HG03039 (cell line): ENCODE results near the gene DNASE1L1.

ENCODE experiments used
- ATAC-seq: cut with Tn5 transposase; IDR thresholded peaks from one replicate; pipeline ENCODE4 v1.9.1; 2021; ENCODE audit warnings: mild to moderate bottlenecking, moderate library complexity; ENCODE audit not compliant: unreplicated experiment

Gene DNASE1L1

DNA sequence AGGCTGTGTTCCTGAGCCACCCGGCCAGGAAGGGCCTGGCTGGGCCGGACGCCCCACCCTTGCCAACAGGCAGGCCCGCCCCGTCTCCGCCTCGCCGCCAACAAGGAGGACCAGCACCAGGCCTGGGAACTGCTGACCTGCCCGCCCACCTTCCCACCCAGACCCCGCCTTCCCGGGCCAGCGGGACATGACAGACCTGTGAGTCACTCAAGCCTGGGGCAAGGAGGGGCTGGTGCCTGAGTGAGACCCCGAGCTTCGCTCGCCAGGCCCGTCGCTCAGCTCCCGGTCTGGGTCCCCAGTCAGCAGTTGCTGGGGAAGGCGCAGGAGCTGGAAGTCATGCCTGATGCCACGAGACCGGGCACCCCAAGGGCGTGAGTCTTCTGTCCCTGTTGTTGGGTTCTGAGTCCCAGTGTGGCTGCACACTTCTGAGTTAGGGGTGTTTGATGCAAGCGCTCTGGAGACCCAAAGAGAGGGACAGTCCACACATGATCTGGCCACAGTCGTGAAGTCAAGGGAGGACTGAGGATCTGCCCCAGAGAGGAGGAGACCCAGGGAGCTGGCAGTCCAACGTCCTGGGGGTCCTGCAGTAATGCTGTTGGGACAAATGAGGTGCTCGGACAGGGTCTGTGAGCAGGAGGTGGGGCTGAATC lies at the start of gene DNASE1L1:
Gene DNASE1L1 (minus strand): TSS at position 33 of the 650 bp plus-strand sequence. CDS start 3,686 bp downstream, outside the sequence.
- no peak for ATAC-seq

GRCh38 chrX:154458116-154458953 lies 49.3 kb upstream of the DNASE1L1 start, which contains the start of gene PLXNA3:
TSS of gene PLXNA3 (plus strand) at chrX:154458281. CDS start at chrX:154460184, 1,903 bp downstream.
- ATAC-seq: no peak

- no peak for ATAC-seq
Measured at GRCh38 chrX:154457491-154458115, 48.5 kb upstream of the DNASE1L1 start.

DNA sequence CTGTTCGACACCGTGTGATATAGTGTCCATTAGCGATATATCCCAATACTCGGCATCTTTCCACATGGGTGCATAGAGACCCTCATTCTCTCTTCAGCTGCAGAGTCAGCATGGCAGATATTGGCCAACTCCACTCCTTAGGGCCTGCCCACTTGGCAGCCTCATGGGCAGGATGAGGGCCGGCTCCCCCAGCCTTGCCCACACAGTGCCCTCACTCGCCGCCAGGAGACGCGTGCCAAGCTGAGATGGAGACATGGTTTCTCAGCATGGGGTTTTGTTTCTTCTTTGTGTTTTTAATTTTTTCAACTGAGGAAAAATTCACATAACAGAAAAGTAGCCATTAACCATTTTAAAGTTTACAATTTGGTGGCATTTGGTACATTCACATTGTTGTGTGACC lies 43.8 kb upstream of the DNASE1L1 start:
- no peak for ATAC-seq

- ATAC-seq: no peak
Measured at GRCh38 chrX:154450312-154450711, 41.3 kb upstream of the DNASE1L1 start.

GRCh38 chrX:154449618-154450017 lies 40.6 kb upstream of the DNASE1L1 start:
- no peak for ATAC-seq

DNA sequence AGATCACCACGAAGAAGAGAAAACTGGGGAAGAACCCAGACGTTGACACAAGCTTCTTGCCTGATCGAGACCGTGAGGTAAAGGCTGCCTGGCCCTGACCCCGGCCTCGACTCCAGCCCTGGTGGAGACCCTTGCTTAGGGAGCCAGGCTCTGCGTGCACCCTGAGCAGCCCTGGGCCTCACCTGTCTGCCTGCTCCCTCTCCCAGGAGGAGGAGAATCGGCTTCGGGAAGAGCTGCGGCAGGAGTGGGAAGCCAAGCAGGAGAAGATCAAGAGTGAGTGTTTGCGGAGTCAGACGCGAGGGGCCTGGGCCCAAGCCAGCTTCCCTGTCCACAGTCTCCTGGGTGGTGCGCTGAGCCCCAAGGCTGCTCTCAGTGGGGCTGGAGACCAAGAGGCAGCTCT lies 39.4 kb upstream of the DNASE1L1 start:
- ATAC-seq: no peak

DNA sequence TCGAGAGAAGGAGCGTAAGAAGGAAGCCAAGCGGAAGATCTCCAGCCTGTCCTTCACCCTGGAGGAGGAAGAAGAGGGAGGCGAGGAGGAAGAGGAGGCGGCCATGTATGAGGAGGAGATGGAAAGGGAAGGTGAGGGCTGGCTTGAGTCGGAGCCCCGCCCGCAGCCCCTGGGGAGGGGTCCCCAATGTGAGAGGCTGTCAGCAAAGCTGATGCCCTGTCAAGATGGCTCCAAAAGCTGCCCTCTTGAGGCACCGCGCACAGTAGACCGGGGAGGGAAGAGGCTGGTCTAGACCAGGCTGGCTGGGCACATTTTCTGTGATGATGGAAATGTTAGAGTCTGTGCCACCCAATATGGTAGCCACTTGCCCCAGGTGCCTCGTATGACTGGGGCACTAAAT lies 37.4 kb upstream of the DNASE1L1 start:
- no peak for ATAC-seq

DNA sequence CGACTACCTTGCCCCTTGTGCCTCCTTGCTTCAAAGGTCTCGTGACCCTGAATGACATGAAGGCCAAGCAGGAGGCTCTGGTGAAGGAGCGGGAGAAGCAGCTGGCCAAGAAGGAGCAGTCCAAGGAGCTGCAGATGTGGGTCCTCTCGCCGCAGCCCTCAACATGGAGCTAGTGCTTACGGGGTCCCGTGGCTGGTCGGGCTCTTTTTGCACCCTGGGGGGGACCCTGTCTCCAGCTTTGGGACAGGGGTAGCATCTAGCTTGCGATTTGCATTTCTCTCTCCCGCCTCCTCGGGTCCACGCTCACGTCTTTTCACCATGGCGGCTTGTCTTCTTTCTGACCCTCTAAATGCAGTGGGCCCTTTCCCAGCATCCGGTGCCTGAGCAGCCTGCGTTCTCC lies 36.7 kb upstream of the DNASE1L1 start:
- no peak for ATAC-seq

DNA sequence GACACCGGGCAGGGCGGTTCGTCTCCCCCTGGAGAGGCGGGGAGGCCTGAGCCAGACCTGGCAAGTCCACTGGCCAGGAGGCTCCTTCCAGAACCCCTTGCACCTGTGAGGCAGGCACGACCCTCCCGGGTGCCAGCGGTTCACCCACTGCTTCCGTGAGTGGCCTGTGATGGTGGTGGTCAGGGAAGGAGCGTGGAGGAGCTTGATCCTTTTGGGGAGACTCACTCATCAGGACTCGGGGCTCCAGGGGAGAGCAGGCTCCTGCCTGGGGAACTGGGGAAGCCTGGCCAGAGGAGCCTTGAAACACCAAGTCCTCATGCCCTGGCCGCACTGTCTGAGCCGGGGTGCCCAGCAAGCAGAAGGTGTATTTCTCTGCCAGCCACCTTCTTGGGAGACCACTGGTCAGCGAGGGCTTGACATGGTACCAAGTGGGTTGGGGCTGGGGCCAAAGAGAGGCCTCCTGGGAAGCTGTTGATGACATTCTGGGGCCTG lies 35.7 kb upstream of the DNASE1L1 start:
- no peak for ATAC-seq

DNA sequence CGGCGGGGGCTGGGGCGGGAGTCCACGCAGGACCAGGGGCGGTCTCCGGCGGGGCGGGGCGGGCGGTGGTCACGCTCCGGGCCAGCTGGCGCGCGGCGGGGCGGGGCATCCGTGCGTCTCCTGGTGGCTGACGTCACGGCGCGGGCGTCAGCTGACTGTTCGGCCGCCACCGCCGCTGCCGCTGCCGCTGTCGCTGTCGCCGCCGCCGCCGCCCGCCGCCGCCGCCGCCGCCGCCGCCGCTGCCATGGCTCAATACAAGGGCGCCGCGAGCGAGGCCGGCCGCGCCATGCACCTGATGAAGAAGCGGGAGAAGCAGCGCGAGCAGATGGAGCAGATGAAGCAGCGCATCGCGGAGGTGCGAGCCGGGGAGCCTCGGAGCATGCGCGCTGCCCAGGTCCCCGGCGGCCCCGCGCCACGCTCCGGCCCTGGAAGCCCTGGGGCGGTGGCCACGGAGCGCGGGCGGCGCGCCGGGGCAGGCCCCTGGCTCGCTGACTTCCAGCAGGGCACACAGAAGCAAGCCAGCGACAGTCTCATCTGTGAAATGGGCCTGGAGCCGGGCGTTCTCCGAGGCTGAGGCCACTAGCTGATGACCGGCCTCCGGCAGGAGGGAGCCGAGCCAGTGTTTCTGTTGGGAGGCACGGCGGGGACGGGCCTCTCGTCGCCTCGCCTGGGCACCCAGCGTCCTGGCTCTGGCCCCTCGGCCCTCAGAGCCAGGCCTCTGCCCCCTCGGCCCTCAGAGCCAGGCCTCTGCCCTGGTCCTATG lies 35.1 kb upstream of the DNASE1L1 start, which contains the start of gene FAM50A:
Gene FAM50A (plus strand): TSS at position 150 of the 763 bp plus-strand sequence. CDS start 95 bp downstream, at position 245.
- peak; percentile 76 for ATAC-seq

- no peak for ATAC-seq
Measured at GRCh38 chrX:154443479-154443910, 34.4 kb upstream of the DNASE1L1 start.

DNA sequence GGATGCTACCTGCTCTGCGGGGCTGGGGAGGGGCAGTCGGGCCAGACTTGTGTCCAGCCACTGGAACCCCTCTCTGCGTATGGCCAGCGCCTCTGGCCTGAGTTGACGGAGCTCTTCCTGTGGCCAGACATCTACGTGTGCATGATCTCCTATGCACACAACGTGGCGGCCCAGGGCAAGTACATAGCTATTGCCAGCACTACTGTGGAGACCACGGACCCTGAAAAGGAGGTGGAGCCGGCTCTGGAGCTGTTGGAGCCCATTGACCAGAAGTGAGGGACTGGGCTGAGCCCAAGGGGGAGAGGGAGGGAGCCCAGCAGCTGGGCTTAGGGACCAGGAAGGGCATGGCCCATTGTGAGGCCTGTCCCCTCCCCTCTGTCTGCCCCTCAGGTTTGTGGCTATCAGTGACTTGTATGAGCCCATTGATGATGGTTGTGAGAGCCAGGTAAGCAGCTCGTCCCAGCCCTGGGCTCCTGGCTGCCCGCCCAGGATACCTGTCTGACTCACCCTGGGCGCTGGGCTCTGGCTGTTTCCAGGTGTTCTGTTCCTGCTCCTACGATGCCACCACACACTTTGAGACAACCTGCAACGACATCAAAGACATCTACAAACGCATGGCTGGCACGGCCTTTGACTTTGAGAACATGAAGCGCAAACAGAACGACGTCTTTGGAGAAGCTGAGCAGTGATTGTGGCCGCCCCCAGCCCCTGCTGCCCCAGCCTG lies 33.1 kb upstream of the DNASE1L1 start:
- ATAC-seq: no peak

GRCh38 chrX:154441564-154441963 lies 32.5 kb upstream of the DNASE1L1 start:
- ATAC-seq: no peak

- ATAC-seq: no peak
Measured at GRCh38 chrX:154440623-154441357, 31.7 kb upstream of the DNASE1L1 start.

DNA sequence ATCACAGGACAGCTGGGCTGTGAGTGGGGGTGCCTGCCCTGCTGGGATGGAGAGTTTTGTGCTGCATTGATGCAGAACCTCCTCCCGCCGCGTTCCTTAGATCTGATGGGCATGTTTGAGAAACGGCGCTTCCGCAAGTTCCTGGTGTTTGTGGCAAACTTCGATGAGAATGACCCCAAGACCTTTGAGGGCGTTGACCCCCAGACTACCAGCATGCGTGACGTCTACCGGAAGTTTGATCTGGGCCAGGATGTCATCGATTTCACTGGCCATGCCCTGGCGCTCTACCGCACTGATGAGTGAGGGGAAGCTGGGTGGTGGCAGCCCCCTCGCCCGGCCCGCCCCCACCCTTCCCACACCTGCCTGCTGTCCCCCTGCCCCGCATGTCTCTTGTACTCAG lies 30.8 kb upstream of the DNASE1L1 start:
- no peak for ATAC-seq

GRCh38 chrX:154437971-154438893 lies 29.2 kb upstream of the DNASE1L1 start:
- no peak for ATAC-seq
